ENCODE measurements around the gene LMOD1.
"Not testable (repeated sequence)": the region's sequence is repeated elsewhere in the genome, so short reads cannot be mapped to it uniquely, and the experiment has no call there.

LMOD1 gene

DNA sequence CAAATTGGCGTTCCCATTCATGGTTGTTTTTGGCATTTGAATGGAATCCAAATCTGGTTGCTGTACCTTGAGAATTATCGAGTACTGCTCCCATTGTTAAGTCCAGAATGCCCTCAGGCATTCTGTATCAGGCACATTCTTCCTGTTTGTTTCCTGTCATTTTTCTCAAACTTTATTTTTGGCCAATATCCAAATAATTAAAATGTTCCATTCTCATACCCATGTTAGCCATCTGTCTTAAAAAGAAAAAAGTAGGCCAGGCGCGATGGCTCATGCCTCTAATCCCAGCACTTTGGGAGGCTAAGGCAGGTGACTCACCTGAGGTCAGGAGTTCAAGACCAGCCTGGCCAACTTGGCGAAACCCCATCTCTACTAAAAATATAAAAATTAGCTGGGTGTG is 86.9 kb downstream of the LMOD1 start:
- DNase-seq (ENCODE audit: low read depth): no peak

DNA sequence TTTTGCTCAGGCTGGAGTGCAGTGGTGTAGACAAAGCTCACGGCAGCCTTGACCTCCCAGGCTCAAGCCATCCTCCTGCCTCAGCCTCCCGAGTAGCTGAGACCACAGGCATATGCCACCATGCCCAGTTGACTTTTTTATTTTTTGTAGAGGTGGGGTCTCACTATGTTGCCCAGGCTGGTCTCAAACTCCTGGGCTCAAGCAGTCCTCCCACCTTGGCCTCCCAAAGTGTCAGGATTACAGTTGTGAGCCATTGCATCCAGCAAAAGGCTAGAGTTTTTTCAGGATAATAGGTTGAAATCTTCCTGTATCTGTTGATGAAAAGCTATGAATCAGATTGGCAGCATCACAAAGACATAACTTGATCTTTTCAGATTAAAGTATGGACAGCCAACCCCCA is 89.6 kb downstream of the LMOD1 start:
- not testable (repeated sequence) for DNase-seq (ENCODE audit: low read depth)

DNA sequence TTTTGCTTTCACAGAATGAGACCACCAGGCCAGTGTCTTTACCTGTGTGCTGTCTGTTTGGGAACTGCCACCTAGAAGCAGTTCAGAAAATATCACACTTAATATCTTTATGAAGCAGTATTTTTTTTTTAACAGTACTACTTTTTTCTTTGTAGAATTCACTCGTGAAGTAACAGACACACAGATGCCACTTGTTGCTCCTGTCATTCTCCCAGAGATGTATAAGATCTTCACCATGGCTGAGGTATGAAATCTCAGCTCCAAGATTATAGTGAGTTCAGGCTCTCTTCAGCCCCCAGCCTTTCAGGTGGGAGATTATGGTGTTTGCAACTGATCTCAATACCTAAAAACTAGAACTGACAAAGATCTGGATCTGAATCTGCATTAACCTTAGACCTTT is 94.4 kb downstream of the LMOD1 start:
- DNase-seq (ENCODE audit: low read depth): no peak

DNA sequence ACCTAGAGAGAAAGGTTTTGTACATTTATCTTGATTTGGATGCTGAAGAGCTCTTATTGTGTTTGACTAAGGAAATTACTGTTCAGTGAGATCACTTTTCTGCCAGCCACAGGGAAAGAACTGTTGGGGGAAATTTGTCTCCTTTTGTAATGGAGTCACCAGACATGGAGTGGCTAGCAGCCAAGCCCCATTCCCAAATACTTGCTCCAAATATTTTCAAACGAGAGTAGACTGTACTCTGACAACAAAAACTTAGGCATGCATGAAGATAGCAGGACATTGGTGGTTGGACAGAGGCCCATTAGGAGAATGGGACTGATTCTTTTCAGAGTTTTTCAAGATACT is 96.3 kb downstream of the LMOD1 start:
- DNase-seq (ENCODE audit: low read depth): no peak

DNA sequence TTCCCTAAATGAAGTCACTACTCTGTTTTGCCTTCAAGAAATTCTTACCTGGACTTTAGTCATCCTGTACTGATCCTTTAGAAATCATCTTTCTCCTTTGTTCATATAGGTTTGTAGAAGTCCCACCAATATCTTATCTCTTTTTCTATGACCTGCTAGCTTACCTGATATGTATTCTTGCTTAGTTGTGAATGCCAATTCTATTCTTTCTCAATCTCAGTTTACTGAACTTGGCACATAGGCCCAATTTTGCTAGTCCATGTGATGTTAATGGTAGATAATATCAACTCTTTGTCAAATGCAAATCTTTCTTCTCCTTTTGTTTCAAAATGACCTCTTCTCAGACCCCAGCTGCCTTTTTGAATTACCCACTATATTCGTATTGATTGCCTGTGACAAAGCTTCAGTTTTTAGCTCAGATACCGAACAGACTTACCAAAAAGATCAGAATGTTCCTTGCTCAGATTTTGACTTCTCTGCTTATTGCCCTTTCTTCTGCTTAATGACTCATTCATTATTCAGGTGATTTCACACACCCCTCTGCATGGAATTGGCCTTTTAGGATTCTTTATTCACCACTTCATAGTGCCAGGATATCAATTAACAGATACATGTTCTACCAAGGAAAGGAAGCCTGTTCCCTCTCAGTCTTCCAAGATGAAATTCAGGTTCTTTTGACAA is 96.8 kb downstream of the LMOD1 start:
- DNase-seq (ENCODE audit: low read depth): no peak

DNA sequence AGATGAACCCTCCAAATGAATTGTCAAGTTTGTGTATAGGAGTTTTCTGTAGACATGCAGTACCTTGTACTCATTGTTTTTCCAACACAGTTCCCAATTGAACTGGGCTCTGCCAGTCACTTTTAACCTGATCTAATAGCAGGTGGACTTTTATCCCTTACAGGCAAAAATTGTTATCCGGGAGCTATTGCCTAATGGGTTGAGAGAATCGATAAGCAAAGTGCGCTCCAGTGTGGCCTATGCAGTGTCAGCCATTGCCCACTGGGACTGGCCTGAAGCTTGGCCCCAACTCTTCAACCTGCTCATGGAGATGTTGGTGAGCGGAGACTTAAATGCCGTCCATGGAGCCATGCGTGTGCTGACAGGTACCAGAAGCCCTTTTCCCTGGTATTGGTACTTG is 98.1 kb downstream of the LMOD1 start:
- no peak for DNase-seq (ENCODE audit: low read depth)

DNA sequence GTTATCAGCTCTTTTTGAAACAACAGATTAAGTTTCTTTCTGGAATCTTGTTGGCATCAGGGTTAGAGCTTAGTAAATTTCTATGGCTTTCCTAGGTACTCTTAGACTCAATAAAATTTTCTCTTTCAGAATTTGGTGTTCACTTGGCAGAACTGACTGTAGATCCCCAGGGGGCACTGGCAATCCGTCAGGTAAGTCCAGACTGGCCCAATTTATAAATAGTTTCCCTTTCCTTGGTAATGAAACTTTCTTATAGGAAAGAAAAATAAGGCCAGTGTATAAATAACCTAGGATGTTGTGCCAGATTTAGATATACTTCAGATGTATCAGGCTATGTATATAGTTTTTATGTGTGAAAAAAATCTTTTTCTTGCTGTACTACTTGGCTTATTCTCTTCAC is 99.2 kb downstream of the LMOD1 start:
- no peak for DNase-seq (ENCODE audit: low read depth)
